Measurements from ENCODE around the gene B3GALT6.
"Not testable (repeated sequence)": the region's sequence is repeated elsewhere in the genome, so short reads cannot be mapped to it uniquely, and the experiment has no call there.

The B3GALT6 gene

DNA sequence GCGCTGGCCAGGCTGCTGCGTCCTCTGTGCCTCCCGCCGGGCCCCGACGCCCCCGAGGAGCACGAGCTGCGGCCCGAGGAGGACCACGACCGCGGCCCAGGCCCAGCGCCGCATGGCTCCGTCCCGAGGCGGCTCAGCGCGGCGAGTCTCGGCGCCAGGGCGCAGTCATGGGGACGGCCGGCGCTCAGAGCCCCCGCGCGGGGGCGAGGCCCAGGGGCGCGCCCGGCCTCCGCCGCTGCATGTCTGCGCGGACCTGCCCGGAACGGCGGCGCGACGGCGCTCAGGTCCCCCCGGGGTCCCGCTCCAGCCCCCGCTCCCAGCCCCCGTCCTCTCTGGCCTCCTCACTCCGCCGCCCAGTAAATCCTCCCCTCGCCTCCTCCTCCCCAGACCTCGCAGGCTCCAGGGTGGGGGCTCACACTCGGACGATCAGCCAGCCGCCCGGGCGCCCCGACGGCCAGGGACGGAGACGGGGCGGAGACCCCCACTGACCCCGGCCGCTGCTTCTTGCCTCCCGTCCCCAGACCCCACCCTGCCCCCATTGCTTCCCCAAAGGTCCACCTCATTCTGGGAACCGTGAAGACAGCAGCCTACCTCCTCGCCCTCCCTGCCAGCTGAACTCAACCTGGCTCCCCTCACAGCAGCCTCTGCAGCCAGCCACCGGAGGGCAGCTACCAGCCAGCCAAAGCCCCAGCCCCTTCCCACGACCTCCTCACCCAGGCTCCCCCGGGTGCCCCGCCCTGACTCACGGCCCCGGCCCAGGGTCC is 14.7 kb downstream of the B3GALT6 start, which contains the start of gene C1QTNF12:
C1QTNF12 (minus strand) TSS at position 146 of the 764 bp plus-strand sequence; CDS start at position 114, 32 bp downstream.
- DNase-seq = no peak

DNA sequence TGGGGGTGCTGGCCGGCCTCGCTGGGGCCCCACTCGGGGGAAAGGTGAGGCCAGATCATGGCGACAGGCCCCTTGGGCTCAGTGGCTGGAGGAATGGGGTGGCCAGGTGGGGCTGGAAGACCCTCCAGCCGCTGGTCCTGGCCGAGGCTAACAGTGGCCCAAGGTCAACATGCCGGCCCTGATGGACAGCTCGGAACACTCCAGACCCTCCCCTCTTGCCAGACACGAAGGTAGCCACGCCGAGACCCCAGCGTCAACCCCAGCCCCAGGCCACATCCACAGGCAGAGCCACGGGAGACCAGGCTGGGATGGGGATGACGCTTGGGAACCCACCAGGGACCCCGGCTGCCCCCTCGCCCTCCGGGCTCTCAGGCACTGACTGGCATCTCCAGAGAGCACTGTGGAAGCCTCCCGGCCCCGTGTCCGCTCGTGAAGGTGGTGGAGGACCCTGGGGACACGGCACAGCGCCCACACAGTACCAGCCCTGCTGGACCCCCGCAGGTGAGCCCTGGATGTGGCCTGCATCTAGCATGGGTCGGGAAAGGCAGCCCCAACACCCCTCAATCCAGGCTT is 15.4 kb downstream of the B3GALT6 start:
- DNase-seq = no peak

DNA sequence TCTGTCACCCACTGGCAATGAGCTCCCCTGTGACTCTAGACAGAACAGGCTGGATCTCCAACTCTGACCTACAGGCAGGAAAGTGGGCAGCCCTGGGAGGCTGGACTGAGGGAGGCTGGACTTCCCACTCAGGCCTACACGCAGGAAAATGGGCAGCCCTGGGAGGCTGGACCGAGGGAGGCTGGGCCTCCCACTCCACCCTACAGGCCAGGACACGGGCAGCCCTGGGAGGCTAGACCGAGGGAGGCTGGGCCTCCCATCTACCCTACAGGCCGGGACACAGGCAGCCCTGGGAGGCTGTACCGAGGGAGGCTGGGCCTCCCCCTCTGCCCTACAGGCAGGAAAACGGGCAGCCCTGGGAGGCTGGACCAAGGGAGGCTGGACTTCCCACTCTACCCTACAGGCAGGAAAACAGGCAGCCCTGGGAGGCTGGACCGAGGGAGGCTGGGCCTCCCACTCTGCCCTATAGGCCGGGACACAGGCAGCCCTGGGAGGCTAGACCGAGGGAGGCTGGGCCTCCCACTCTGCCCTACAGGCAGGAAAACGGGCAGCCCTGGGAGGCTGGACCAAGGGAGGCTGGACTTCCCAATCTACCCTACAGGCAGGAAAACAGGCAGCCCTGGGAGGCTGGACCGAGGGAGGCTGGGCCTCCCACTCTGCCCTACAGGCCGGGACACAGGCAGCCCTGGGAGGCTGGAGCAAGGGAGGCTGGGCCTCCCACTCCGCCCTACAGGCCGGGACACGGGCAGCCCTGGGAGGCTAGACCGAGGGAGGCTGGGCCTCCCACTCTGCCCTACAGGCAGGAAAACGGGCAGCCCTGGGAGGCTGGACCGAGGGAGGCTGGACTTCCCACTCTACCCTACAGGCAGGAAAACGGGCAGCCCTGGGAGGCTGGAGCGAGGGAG is 16.2 kb downstream of the B3GALT6 start:
- DNase-seq = not testable (repeated sequence)

DNA sequence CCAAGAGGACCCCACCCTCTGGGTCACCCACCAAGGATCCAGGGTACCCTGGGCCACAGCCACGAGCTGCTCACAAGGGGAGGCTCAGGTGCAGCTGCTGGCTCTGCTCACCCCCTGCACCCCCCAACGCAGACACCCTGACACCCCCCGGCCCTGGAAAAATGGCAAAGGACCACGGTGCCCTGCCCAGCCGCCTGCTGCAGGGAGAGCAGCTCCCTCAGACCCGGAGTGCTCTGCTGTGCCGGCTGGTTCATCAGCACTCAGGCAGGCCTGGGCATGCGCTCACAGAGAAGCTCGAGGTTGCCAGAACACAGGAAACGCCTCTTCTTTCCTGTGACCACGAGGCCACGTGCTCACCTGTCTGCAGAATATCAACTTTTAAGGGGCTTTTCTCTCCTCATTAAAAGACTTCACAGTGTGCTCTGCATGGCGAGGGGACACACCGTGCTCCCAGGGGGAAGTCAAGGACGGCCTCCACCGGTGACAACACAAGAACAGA is 18.8 kb downstream of the B3GALT6 start:
- peak; percentile 67 for DNase-seq

DNA sequence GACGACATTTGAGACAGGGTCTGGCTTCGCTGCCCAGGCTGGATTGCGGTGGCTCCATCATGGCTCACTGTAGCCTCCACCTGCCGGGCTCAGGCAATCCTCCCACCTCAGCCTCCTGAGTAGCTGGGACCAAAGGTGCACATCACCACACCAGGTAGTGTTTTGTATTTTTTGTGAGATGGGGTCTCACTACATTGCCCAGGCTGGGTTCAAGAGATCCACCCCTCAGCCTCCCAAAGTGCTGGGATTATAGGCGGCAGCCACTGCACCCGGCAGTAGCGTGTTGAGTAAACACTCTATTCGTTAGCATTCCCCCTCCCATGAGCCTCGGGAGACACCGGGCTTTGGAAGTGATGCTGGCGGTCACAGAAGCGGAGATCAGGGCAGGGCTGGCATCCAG is 21.3 kb downstream of the B3GALT6 start:
- DNase-seq = no peak

DNA sequence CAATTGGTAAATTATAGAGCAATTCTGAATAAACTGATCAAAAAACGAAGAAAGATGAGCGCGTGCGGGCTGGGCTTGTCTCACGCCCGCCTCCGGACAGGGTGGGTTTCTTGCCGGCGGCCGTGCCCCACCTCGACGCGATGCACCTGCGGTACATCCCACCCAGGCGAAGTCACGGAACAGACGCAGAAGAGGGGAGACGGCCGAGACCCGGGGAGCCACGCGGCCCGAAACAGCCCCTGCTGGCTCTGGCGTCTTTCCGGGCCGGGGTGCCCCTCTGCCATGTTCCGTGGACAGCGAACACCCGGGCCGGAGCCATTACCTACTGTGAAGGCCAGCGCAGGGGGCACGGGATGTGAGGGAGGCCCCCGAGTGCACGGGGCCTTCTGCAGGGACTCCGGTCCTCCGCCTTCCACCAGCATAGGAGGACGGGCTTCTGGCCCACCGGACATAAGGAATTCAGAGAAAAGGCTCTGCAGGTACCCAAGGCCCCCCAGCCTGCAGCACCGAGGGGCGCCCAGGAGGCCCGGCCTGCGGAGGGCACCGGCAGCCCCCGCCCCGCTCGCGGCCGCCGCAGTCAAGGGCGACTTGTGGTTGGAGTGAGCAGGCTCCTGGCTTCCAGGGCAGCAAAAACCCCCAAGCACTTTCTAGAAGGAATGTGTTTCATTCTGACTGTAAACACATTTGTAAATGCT is 22.1 kb downstream of the B3GALT6 start:
- DNase-seq = no peak

DNA sequence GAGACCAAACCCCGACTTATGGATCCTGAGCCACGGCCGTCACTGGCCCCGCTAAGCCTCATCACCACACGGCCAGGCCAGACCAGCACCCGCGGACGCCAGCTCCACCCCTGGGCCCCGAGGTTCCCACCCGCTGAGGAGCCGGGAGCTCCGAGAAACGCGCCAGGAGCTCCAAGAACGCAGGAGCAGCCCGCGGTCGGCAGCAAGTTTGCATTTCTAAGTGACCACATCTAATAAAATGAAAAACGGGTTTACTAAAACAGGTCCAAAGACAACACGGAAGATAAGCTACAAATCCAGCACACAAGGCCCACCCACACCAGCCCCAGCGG is 22.6 kb downstream of the B3GALT6 start:
- DNase-seq = no peak

DNA sequence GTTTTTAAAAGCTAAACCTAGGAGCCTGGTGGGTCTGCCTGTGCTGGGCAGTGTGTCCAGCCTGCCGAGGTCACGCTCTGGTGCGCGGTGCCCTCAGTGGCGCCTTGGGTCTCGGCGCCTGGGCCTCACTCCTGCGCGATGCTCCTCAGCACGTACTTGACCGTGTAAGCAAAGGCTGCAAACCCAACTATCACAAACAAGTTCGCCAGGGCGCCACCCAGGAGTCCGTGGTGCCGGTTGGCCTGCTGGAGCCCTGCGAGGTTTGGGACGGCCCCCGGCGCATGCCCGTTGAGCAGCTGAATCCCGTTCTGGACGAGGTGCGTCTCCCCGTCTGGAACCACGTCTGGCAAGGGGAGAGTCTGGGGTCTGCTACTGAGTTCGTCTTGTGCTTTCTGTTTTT is 23.0 kb downstream of the B3GALT6 start:
- no peak for DNase-seq

DNA sequence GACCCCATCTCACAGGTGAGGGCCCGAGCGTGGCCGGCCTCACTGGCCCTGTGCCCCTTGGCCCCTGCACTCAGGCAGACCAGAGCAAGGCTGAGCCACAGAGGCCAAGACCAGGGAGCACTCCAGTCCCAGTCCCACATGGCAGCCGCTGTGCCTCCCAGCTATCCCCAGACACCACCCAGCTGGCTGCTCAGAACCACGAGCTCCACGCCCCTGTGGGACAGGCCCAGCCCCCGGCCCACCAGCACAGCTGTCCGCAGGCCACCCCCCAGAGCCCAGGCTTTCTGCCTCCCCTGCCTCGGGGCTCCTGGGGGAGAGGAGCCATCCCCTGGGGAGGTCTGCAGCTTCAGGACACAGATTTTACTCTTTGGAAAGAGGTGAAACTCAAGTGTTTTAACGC is 23.6 kb downstream of the B3GALT6 start:
- no peak for DNase-seq

DNA sequence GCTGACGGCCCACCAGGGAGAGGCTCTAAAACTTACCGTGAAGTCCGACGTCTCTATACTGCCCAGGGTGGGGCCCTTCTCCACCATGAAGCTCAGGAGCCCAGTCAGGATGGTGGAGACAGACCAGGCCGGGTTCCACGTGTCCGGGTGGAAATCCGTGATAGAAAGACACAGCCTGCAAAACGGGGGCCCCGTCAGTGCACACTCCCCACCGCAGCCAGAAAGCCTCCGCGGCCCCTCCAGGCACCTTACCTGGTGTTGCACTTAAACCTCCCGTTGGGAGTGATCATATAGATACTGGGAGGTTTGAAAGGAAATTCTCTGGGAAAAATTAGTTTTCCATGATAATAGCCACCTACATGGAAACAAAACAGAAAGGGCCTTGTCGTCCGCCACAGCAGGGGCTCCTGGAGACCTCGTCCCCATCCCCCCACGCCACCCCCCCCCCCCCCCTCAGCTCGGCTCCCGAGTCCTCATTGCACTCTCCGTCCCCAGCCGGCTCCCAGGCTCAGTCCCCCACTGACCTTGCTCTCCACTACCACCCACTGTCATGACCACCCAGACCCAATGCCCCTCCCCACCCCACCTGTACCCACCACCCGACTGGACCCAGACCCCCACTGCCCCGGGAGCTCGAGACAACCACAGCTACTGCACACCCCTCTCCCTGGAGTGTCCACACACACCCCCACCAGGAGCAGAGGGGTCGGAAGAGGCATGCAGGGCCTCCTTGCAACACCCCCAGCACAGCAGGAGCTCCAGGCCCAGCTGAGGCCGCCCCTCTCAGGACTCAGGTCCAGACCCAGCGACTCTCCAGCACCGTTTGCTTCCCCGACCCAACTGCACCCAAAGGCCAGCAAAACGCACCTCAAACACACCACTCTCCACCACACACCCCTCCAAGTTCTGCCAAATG is 25.2 kb downstream of the B3GALT6 start:
- no peak for DNase-seq

DNA sequence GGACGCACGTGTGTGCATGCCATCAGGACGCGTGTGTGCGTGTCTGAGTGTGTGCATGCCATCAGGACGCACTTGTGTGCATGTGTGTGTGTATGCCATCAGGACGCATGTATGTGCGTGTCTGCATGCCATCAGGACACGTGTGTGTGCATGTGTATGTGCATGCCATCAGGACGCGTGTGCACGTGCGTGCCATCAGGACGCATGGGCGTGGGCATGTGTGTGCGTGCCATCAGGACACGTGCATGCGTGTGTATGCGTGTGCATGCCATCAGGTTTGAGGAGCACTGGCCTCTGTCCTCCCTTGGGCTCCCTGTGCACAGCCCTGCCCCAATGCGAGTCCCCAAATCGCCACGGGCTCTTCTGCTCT is 27.1 kb downstream of the B3GALT6 start:
- DNase-seq = no peak

DNA sequence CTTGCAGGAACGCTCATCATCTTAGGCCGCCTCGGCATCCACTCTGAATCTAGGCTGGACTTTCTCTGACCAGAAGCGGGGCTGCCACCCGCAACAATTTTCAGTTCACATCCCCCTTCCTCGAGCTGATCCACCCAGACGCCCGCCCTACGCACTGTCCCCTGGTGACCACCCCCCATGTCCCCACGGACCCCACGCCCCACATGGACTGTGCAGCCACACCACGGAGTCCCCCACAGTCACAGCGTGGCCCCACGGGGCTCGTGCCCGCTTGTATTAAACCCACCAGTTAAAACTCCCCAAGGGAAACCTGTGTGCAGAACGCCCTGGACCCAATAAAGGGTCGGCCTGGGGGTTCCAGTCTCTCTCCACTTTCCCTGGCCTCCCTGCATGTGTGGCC is 27.5 kb downstream of the B3GALT6 start:
- no peak for DNase-seq

DNA sequence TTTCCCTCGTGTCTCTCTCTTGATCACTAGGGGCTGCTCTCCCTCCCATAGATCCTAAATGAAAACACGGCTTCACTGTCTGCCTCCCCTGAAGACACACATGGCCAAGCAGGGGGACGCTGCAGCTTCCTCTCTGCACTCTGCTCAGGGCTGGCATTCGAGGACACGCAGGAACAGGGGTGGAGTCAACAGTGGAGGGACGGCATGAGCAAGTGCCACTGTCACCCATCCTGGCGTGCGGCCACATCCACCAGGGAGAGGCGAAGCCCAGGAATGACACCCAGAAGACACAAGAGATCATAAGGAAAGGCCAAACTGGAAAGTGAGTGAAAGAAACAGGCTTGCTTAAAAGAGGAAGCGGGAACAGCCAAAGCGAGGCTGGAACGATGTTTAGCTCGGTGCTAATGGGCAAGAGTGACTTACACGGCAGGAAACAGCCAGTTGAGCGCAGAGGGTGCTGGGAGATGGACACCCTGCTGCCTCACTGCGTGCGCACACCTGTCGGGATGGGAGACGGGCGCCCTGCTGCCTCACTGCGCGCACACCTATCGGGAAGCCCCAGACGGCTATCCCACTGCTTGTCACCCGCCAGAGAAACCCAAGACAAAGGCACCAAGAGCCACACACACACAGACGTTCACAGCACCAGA is 28.0 kb downstream of the B3GALT6 start:
- no peak for DNase-seq

DNA sequence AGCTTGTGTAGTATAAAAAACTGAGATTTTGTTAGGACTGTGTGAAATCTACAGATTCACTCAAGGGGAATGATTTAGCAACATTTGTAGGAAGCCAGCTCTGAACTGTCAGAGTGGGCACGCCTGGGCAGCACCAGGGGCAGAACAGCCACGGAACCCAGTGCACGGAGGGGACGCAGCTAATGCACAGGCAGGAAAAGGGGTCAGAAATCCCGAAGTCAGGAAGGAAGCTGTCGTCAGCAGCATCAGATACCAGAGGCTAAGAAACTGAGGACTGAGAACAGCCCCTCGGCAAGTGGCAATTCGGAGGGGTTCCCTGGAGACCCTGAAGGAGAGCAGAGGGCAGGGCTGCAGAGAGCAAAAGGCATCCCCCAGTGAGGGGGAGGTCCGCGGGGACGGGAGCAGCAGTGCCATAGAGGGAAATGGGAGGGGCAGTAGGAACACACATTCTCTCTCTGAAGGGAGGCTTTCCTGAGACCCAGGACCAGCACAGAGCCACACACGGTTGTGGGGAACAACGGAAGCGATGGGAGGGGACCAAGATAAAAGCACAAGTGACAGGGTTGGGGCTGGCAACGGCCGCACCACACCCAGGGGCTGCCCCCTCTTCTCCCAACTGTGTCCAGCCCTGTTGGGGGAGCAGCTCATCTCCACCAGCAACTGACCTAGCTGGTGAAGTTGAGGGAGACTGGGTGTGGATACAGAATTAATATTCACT is 29.0 kb downstream of the B3GALT6 start:
- no peak for DNase-seq

DNA sequence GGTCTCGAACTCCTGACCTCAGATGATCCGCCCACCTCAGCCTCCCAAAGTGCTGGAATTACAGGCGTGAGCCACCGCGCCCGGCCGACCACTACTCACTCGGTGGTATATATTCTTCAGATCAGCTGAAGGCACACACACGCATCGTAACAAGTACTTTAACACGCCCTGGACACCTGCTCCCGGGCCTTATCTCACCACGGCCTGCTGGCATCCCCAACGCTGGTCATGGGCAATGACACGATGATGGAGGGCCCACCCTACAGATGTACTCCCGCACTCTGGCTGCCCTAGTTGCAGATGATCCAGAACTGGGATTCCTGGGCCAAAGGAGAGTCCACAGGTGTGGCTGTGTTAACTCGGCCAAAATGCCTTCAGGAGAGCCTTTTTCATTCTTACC is 30.0 kb downstream of the B3GALT6 start:
- no peak for DNase-seq

DNA sequence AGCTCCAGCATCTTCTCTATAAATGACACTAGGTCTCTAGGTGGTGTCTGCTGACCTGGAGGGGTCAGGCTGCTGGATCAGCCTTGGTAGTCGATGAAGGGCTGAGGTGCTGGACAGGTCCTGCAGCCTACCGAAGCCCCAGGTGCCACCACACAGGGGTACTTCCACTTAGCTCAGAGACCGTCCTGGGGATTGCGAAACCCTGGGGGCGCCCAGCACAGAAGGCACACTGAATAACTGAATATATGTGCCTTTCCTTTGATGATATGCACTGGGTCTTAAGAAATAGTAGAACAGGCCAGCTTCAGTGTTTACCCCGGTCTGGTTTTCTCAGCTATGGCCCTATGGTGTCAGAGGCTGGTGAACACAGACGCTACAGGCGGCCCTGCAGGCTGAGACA is 30.7 kb downstream of the B3GALT6 start:
- DNase-seq = no peak

DNA sequence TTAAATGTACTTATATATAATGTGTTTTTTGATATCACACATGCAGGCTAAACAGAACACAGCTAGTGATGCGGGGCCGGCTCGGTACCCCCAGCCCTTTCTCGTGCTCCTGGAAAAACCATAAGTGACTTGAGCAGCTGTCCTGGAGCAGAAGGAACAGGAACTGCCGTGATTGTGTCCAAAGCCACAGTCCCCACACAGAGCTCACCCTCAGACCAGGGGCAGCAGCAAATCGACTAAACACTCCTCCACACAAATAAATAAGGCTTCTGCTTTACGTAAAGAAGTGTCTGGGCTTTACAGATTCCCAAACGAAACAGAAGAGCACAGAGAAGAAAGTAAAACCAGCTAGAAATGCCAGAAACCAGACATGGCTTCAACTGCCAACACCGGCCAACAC is 32.0 kb downstream of the B3GALT6 start:
- no peak for DNase-seq

DNA sequence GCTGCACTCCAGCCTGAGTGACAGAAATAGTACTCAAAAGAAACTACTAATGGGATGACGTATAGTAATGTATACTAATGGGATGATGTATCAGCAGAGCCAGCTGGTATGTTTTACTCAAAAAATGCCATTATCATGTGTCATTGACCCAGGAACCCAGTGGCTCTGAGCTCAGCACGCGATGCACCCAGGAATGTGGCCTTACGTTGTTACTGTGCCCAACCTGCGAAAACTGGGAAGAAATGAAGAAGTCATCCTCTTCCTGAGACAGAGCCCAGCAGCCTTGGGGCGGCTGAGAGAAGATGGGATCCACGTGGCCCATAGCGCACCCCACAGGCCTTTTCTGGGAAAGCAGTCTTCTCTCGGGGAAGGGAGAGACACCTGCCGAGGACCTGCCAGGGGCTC is 32.8 kb downstream of the B3GALT6 start:
- peak; percentile 23 for DNase-seq

DNA sequence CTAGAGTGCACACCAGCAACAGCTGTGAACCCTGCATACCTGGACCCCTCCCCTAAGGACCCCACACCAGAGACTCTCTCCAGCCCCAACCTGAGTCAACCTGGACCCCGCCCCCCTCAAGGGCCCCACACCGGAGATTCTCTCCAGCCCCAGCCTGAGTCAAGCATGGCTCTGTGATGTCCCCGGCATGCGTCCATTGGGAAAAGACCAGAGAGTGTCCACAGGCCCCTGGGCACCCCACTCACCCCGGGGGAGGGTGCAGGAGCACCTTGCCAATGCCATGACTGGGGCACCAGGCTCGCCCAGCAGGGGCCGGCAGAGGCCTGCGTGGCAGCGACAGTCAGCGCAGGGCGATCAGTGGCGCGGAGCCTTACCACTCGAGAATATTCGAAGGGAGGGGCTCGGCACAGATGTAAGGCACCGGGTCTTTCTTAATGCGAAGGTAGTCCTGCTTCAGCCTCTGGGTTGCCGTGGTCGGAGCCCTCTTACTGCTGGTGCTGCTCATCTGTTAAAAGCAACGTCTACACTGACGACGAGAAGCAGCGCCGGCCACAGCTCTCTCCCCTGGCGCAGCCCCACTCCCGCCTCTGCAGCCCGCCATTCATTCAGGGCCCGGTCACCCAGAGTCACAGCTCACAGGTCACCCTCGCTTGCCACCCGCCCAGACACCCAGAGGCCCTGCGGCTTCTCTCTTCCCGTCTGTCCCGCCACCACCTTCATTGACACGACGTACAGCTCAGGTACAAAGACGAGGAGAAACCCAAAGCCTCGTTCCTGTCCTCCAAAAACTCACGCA is 35.6 kb downstream of the B3GALT6 start:
- no peak for DNase-seq

DNA sequence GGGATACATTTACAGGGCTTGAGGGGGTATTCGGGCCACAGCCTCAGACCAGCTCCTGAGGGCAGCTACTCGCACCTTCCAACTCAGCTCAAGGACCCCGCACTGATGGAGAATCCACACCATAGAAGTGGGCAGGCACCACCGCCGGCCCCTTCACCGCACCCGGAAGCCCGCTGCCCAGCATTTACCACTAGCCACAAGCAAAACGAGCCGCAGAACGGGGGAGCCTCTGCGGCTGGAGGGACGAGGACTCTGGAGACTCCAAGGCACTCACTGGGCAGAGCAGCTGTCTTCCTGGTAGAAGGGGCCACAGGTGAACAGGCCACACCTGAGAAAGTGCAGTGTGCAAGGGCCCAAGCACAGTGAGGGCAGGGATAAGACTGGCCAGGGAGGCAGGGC is 36.2 kb downstream of the B3GALT6 start:
- no peak for DNase-seq
